Measurements from ENCODE around the gene LARGE2. TPM values are rescaled to one million over a fixed set of nuclear protein-coding genes. Genes with fewer than 3 reads are reported as not detected.

LARGE2 gene
- total RNA-seq, 1 donor from 2014 or later = 59.7 TPM

DNA sequence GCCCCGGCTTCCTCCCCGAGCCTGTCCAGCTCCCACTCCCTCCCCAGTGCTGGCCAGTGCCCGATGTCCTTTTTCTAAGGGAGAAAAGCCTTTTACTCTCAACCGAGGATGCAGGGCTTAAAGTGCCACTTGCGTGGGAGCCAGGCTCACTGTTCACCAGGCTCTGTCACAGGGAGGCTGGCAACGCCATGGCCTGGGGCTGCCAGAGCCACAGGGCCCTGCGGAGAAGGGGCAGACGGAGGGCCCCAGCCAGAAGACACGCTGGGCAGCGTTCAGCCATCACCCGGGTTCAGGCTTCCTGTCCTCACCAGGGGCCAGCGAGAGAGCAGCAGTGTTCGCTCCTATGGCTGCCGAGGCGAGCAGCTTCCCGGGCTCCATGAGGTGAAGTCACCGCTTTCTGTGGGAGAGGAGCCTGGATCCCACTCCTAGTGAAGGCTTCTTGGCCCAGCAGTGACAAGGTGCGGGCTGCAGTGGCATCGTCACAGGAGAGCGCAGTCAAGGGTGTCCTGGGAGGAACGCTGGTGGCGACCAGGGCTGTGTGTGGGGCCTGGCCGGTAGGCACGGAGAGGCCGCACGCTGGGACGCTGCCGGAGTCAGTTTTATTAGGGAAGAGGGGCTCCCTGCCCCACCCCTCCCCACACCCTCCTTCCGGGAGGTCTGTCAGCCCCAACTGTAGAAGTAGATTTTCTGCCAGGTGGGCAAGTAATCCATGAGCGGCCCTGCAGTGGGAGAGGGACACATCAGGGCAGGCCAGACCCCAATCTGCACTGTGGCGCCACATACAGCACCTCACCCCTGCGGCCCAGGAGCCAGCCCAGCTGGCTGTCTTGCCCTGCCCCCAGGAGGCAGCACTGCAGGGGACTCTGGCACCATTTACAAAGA, 12.6 kb upstream of the LARGE2 start:
- no peak overlapping the region for H3K27ac Mint-ChIP-seq
- H3K27me3 Mint-ChIP-seq = no peaks in the 10 kb centered on the region
- no peaks in the 10 kb centered on the region for H3K9me3 Mint-ChIP-seq
- POLR2A ChIA-PET = interaction anchor here (2.5 kb wide), 1 partner anchor 8 kb away, joined by 8 read pairs; the partner anchor contains the start of gene PEX16
- CTCF ChIA-PET = no interaction called here
- intact Hi-C loops (cut with micrococcal nuclease) = no loop called here
- peaks cover 14% of the 10 kb centered on the region for H3K4me1 Mint-ChIP-seq
- DNase-seq (no peak), ATAC-seq (ENCODE audit: low read depth) (no peak)
- TF ChIP-seq, protein P1, sequence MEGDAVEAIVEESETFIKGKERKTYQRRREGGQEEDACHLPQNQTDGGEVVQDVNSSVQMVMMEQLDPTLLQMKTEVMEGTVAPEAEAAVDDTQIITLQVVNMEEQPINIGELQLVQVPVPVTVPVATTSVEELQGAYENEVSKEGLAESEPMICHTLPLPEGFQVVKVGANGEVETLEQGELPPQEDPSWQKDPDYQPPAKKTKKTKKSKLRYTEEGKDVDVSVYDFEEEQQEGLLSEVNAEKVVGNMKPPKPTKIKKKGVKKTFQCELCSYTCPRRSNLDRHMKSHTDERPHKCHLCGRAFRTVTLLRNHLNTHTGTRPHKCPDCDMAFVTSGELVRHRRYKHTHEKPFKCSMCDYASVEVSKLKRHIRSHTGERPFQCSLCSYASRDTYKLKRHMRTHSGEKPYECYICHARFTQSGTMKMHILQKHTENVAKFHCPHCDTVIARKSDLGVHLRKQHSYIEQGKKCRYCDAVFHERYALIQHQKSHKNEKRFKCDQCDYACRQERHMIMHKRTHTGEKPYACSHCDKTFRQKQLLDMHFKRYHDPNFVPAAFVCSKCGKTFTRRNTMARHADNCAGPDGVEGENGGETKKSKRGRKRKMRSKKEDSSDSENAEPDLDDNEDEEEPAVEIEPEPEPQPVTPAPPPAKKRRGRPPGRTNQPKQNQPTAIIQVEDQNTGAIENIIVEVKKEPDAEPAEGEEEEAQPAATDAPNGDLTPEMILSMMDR (IDR thresholded peaks at IDR 0.05) = no peak
- no peak overlapping the region for H3K4me3 Mint-ChIP-seq
- peaks cover 46% of the 10 kb centered on the region for H3K36me3 Mint-ChIP-seq (ENCODE audit: low read depth)

DNA sequence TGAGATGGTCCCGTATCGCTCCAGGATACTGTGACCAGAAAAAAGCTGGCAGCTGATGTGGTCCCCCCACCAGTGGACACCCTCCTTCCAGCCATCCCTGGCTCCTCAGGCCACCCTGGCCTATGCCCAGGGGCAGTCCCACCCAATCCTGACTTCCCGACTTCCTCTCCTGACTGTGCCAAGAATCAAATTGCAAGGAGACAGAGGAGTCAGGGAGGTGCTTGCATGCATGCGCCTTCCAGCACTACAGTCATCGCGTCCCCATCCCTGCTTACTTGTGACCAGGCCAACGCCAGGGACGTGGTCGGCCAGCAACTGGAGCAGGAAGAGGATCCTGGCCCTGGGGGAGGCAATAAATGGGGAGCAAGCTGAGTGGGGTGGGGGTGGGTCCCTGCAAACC, 11.8 kb upstream of the LARGE2 start:
- Mint-ChIP-seq H3K4me1 (peaks cover 15% of the 10 kb centered on the region), H3K9me3 (no peaks in the 10 kb centered on the region), H3K27me3 (no peaks in the 10 kb centered on the region), H3K4me3 (no peak overlapping the region), H3K36me3 (ENCODE audit: low read depth) (peaks cover 53% of the 10 kb centered on the region), H3K27ac (no peak overlapping the region)
- TF ChIP-seq, protein P1 (IDR thresholded peaks at IDR 0.05) = no peak
- intact Hi-C loops (cut with micrococcal nuclease) = no loop called here
- ATAC-seq (ENCODE audit: low read depth) (no peak), DNase-seq (no peak)
- ChIA-PET POLR2A (no interaction called here), CTCF (no interaction called here)

DNA sequence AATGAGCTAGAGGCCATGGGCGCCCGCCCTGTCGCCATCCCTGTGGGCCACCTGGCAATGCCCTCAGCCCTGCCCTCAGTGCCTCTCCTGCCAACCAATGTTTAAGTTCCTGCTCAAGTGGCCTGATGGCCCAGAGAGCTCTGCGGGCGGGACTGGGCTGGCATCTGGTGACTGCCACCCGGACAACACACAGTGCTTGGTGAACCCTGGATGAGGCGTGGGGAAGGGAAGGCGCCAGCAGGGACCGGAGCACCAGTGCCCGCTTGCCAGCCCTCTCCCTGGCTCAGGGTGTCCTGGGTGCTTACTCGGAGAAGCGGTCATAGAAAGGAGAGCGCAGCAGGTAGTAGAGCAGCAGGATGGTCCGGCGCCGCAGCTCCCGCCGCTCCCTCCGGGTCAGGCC, 8.9 kb upstream of the LARGE2 start:
- no peak overlapping the region for H3K4me3 Mint-ChIP-seq
- ATAC-seq (ENCODE audit: low read depth) (no peak), DNase-seq (no peak)
- intact Hi-C loops (cut with micrococcal nuclease) = no loop called here
- H3K36me3 Mint-ChIP-seq (ENCODE audit: low read depth) = peaks cover 71% of the 10 kb centered on the region
- no peaks in the 10 kb centered on the region for H3K9me3 Mint-ChIP-seq
- H3K27me3 Mint-ChIP-seq = no peaks in the 10 kb centered on the region
- no peak overlapping the region for H3K27ac Mint-ChIP-seq
- ChIA-PET POLR2A (interaction anchor here (0.7 kb wide), 1 partner anchor 109 kb away, joined by 4 read pairs; the partner anchor contains the start of gene SLC35C1), CTCF (interaction anchor here (1.8 kb wide), 1 partner anchor 51 kb away, joined by 4 read pairs; no protein-coding TSS in a partner anchor)
- TF ChIP-seq, protein P1 (IDR thresholded peaks at IDR 0.05) = no peak
- peaks cover 28% of the 10 kb centered on the region for H3K4me1 Mint-ChIP-seq

DNA sequence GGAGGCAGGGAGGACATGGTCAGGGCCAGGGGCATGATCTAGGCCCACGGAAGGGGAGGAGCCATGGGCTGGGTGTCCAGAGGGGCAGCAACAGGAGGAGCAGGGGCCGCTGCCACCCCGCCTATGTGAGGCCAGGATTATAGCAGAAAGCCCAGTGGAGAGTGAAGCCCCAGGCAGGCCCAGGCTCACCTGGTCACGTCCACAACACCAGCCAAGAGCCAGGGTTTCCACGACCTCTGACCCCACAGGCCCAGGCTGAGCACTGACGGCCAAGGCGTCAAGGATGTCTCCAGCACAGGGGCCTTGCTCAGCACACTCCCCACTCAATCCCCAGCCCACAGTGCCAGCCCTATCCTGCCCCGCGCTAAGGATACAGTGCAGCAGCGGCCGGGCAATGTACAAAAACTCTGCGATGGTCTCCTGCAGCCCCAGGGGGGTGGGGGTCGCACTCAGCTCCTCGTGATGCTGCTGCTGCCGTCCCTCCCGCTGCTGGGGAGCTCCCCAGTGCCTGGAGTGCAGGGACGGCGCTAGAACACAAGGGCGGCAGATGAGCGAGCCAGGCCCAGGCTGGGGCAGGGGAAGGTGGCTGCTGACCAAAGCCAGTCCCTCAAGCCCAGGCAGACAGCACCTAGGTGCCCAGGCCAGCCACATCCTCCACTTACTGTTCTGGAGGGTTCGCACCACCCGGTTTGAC, 8.4 kb upstream of the LARGE2 start:
- H3K4me3 Mint-ChIP-seq = no peak overlapping the region
- H3K4me1 Mint-ChIP-seq = peaks cover 34% of the 10 kb centered on the region
- TF ChIP-seq, protein P1 (IDR thresholded peaks at IDR 0.05) = no peak
- intact Hi-C loops (cut with micrococcal nuclease) = no loop called here
- H3K36me3 Mint-ChIP-seq (ENCODE audit: low read depth) = peaks cover 71% of the 10 kb centered on the region
- H3K27ac Mint-ChIP-seq = no peak overlapping the region
- H3K9me3 Mint-ChIP-seq = no peaks in the 10 kb centered on the region
- H3K27me3 Mint-ChIP-seq = no peaks in the 10 kb centered on the region
- no peak for ATAC-seq (ENCODE audit: low read depth)
- DNase-seq = no peak
- ChIA-PET CTCF (no interaction called here), POLR2A (interaction anchor here (0.6 to 8.2 kb wide), 2 partner anchors 20 to 51 kb away, joined by 3 to 263 read pairs; no protein-coding TSS in a partner anchor)

DNA sequence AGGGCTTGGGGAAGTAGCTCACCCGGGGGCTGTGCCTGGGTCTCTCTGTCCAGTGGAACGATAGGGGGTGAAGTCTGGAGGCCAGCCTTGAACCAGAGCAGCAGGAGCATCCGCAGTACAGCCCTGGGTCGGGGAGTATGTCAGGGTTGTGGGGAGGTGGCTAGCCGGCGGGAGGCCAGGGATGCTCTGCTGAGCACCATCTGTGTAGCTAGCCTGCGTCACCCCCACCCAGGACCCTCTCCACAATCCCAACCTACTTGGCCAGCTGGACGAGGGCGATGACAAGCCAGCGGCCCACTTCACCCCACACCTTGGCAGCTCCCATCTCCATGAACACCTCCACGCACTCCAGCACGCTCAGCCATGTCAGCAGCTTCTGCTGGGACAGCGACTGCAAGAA, 7.0 kb upstream of the LARGE2 start:
- TF ChIP-seq, protein P1 (IDR thresholded peaks at IDR 0.05) = no peak
- Mint-ChIP-seq H3K4me3 (no peak overlapping the region), H3K4me1 (peaks cover 47% of the 10 kb centered on the region), H3K9me3 (no peaks in the 10 kb centered on the region), H3K27ac (no peak overlapping the region), H3K27me3 (no peaks in the 10 kb centered on the region), H3K36me3 (ENCODE audit: low read depth) (peaks cover 58% of the 10 kb centered on the region)
- DNase-seq (no peak), ATAC-seq (ENCODE audit: low read depth) (no peak)
- intact Hi-C loops (cut with micrococcal nuclease) = loop anchor here (5.0 kb wide), 2 partner anchors 108 to 207 kb away; partner anchors contain the start of genes PHF21A and SLC35C1
- ChIA-PET CTCF (interaction anchor here (1.2 kb wide), 1 partner anchor 49 kb away, joined by 5 read pairs; no protein-coding TSS in a partner anchor), POLR2A (interaction anchor here (1.1 to 8.2 kb wide), 3 partner anchors 16 to 68 kb away, joined by 3 to 263 read pairs (median 28); partner anchors contain the start of gene CRY2)

Measured in activated B cell treated with CpG ODN at 0.5 μM for 24 hours (primary cell).